NCI-H2107 (cell line): ENCODE data around the gene TPPP3.

Experiments
- DNase-seq: peaks from one replicate; lab custom pipeline; 2025; lab: John Stamatoyannopoulos, UW

TPPP3 gene

DNA sequence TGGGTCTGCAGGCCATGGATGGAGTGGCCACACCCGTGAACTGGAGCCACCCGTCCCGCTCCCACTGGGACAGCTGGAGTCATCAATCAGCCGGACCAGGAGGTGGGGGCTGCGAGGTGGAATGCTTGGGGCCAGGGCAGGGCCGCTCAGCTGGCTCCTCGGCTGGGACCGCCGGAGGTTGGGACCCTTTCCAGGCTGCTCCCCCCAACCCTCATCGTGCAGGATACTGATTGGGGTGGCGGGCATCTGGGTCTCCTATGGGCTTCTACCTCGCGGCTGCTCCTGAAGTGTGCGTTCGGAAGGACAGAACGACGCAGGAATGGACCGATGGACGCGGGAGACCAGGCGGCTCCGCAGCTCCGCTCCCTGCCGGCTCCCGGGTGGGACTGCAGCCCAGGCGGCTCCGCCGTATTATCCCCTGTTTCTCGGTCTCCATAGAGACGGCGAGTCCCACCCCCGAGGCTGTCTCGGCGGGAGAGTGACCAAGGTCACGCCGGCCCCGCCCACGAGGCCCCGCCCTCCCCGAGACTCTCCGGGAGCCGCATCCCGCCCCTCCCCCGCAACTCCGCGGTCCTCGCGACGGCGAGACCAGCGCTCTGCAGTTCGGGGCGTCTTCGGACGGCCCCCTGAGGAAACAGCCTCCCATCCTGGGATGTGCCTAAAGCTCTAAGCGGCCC, at the start of gene TPPP3:
Gene TPPP3, minus strand, starts transcription at position 388 of the 677 bp plus-strand sequence. CDS start 2,387 bp downstream, outside the sequence.
- no peak for DNase-seq

DNA sequence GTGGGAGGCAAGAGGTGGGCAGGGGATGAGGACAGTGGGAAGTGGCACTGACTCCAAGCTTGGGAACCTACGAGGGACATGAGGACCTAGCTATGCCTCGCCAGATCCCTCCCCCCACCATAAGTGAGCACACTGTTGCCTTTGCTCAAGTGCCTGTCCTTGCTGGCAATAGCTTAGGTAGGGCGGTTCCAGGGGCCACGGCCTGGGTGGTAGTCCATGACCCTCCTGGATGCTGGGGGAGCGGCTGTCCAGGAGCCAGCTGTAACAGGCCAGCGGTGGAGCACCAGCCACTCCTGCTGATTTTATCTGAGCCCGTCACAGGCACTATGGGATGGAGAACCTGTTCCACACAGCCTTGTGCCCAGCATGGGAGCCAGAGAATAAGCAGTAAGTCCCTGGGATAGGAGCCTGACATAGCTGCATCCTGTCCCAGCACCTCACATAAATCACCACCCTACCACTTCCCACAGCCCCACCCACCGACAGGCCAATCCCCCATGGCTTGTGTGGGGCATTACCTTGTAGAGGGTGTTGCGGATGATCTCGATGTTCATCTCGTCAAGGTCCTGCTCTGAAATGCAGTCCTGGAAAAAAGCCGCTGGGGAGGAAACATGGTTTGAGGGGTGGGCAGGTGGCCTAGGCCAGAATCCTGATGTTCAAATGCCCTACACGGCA, 49.4 kb upstream of the TPPP3 start:
- DNase-seq, result no peak

DNA sequence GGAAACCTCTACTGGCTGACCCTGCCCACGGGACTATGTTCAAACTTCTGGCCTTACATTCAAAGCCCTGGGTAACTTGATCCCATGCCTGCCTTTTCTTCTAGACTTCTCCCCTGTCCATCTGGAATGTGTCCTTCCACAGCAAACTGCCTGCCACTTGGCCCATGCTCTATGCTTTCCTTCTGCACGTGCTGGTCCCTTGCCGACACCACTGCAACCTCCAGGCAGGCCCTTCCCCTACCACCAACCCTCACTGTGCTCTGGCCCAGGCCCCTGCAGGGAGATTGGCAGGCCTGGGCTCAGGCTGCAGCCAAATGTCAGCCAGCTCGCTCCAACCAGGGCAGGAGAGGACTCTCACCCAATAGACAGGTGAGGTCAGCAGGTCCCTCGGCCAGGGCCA, 48.6 kb upstream of the TPPP3 start:
- DNase-seq, result no peak

DNA sequence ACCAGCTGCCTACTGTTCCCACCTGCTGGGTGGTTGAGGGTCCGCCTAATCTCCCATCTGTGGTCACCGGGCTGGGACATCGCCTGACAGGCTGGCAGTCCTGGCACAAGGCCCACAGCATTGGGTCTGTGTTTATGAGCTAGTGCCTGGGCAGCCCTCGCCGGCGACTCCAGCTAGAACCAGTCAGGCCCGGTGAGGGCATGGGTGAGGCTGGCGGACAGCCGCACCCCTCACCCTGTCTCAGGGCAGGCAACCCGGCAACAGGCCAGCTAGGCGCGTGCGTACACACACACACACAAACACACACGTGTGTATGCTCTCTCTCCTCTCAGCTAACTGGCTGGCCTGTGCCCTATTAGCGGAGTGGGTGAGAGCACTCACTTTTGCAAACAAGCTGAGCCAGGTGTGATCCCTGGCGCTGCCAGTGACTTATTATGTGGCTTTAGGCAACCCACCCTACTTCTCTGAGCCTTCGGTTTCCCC, 48.0 kb upstream of the TPPP3 start:
- DNase-seq, result peak; percentile 86

DNA sequence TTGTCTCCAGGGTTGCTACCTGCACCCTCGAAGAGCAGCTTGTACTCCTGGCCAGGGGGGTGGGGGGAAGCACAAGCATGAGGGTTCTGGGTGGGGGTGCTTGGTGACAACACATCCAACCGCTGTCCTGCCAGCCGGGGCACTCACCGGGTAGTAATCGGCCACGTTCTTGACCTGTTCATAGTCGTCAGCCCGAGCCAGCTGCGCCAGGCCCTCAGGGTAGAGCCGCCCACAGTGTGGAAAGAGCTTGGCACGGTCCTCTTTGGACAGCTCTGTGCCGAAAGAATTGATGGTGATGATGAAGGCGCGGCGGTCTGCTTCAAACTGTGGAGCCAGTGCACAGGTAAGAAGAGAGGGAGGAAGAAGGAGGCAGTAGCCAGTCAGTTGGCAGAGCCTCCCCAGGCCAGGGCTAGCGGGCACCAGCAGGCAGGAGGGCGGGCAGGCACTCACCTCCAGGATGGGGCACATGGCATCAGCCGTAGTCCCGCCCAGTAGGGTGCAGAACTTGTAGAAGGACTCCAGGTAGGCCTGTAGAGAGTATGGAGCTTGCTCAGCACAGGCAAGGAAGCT, 45.6 kb upstream of the TPPP3 start:
- DNase-seq, result no peak

DNA sequence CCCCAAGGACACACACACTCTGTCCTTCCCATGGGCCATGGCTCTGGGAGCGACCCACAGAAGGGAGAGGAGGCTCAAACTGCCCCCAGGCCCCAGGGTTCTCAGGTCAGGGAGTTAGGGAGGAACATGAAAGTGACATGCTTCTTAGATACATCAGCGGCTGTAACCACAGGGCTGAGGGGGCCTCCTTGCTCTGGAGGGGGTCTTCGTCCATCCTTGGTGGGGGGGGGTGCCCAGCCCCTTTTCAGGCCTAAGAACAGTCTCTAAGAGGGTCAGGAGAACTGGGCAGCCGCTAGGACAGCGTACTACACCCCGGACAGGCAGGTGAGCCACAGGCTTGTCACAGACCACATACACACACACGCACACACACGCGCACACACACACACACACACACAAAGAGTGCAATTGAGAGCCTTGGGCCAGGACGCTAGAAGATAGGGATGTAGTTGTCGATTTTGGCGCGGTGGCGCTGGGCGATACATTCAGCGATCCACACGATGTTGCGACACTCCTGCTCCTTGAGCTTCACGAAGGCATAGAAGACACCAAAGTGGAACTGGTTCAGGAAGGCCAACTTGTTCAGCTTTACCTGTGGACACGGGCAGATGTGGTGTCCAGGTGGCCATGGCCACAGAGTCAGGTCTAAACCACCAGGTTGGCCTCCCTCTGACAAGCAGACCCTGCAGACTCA, 44.9 kb upstream of the TPPP3 start:
- DNase-seq, result no peak

DNA sequence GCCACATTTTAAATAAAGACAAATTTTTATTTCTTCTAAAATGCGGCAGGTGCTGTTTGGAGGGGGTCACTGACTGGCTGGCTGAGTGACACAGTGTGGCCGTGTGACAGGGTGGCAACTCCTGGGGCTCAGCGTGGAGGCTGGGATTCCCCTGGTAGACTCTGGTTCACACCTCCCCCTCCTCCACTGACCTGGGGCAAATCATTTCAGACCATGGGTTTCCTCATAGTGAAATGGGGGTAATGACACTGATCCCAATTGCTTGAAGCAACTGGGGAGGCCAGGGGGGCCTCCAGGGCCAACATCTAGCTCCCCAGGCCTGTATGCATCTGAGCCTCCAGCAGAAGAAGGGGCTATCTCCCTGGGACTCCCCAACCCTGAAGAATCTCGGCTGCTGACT, 44.2 kb upstream of the TPPP3 start:
- no peak for DNase-seq

DNA sequence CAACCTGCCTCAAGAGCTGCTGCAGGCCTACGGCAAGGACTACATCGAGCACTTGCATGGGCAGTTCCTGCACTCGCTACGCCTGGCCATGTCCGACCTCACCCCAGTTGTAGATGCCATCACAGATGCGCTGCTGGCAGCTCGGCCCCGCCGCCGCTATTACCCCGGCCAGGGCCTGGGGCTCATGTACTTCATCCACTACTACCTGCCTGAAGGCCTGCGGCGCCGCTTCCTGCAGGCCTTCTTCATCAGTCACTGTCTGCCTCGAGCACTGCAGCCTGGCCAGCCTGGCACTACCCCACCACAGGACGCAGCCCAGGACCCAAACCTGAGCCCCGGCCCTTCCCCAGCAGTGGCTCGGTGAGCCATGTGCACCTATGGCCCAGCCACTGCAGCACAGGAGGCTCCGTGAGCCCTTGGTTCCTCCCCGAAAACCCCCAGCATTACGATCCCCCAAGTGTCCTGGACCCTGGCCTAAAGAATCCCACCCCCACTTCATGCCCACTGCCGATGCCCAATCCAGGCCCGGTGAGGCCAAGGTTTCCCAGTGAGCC, 43.4 kb upstream of the TPPP3 start:
- no peak for DNase-seq

DNA sequence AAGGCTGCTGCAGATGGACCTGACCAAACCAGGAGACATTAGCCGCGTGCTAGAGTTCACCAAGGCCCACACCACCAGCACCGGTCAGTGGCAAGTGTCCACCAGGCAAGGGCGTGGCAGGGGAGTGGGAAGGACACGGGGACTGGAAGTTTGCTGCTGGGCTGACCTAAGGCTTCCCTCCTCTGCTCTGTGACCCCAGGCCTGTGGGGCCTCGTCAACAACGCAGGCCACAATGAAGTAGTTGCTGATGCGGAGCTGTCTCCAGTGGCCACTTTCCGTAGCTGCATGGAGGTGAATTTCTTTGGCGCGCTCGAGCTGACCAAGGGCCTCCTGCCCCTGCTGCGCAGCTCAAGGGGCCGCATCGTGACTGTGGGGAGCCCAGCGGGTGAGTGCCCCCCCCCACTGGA, 42.5 kb upstream of the TPPP3 start:
- no peak for DNase-seq

DNA sequence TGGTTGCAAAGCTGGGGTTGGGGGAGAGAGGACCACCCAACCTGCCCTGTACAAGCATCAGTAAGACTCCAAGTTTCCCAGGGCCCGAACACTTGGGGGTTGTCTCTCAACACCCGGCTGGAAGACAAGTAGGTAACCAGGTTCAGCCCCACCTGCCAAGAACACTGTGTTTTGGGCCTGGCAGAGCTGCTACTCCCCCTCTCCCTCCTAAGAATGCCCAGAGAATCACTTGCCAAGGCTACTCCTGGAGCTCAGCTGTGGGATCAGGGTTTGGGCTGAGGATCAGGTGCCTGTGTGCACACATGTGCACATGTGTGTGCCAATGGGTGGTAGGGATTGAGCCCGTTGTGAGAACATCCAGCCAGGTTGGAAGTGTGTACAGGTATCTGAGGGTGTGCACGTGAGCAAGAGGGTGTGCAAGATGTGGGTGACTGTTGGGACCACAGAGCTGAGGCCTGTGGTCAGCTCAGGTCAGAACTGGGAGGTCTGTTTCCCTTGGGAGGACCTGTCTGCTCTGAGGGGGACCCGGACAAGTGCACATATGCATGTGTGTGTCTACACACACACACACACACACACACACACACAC, 39.9 kb upstream of the TPPP3 start:
- no peak for DNase-seq

DNA sequence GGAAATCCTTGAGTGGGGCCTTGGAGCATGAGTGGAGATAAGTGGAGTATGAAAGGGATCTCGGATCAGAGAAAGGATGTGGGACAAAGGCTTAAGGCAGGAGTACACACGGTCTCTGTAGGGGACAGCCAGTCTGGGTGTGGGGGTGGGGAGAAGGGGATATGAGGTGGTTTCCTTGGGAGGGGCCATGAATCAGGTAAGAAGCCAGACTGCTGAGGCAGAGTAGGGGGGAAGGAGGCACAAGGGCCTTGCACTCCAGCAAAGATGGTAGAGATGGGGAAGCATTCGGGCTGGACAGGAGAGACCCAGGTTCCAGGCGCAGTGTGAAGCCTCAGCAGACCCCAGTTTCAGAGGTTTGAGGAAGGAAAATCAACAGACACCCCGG, 39.2 kb upstream of the TPPP3 start:
- DNase-seq, result no peak

DNA sequence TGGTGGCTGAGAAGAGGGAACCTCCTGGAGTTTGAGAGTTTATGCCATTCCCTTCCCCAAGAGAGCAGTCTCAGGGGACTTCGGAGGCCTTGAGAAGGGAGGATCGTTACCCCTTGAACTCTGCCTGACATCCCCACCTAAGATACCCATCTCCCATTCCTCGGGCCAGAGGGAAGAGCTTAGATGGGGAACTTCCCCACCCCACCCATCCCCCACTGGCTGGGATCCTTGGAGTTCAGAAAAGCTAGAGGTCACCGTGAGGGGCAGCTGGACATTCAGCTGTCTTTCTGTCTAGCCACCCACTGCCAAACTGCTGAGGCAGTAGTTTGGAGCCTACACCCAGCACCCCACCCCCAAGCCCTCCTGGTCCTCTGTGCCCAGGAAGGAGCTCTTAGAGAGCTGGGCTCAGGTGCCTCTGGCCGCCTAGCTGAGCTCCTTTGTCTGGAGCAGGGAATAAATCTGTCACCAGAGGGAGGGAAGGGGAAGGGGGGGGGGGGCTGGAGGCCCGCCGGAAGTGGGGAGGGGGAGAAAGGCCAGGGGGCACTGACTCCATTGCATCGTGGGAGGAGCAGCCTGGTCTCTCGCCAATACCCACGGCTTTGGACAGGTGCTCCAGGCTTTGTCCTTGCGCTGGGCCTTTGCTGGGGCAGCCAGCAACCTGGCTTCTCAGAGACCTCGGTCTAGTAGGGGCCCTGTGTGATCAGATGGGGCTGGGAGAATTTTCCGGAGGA, 38.6 kb upstream of the TPPP3 start:
- DNase-seq, result no peak

DNA sequence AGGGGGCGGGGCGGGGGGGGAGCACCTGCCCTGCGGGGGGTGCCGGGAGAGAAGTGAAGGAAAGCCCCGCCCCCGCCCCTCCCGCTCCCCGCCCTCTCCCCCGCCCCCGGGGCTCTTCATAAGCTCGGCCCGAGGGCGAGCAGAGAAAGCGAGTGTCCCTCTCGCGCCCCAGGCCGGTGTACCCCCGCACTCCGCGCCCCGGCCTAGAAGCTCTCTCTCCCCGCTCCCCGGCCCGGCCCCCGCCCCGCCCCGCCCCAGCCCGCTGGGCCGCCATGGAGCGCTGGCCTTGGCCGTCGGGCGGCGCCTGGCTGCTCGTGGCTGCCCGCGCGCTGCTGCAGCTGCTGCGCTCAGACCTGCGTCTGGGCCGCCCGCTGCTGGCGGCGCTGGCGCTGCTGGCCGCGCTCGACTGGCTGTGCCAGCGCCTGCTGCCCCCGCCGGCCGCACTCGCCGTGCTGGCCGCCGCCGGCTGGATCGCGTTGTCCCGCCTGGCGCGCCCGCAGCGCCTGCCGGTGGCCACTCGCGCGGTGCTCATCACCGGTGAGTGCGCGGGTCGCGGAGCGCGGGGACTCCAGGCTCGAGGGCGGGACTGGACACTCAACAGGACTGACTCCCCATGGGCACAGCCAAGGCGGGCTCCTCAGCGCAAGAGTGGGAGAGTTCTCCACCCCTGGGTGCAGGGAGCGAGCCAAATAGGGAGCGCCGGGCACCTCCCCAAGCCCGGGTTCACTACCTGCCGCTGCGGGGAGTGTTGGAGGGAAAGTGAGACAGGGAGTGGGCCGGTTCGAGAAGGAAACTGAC, 37.9 kb upstream of the TPPP3 start, which contains the start of gene HSD11B2:
Gene HSD11B2, plus strand, starts transcription at position 145 of the 798 bp plus-strand sequence. Its CDS starts 128 bp downstream, at position 273.
- DNase-seq, result no peak

DNA sequence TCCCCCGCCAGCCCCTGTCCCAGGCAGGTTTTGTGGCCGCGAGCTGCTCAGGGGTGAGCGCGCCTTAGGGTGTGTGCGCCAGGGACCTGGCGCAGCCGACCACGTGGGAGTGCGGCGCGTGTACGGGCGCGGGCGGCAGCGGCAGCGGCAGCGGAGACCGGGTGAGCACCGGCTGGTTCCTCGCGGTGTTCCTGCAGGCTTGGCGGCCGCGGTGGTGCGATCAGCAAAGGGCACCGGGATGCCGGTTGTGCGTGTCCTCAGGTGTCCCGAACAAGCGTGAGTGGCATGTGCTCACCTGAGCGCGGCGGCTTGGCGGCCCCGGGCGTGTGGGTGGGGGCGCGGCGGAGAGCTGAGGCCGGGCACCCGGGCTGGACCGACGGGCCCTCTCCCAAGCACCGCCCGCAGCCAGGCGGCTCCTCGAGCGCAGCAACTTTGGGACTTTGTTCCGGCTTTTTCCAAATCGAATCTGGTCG, 37.2 kb upstream of the TPPP3 start:
- DNase-seq, result no peak

DNA sequence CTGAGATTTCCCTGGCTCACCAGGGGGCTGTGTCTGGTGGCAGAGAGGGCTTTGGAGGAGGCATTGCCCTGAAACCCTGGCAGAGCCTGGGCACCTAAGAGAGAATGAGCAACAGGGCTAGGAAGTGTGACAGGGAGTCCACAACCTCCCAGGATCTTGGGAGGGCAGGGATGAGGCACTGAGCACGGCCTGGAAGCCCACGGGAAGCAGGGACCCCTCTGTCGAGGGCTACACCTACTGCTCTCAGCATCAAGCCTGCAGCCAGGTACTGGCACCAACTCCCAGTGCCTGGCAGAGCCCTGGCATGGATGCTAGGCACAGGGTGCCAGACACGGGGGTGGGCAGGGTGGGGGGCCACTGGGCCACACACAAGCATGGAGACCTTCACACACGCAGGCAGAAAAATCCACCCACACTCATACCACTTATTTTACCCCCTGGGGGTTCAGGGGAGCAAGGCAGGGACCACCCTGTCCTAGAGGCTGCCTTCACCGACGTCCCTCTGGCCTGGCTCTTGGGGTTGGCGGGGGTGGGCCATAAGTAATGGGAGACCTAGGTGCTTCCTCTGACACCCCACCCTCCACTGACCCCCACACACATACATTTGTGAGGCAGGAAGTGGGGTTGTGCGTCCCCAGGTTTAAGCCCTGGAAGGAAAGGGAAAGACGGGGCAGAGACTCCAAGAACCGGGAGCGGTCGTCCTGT, 36.7 kb upstream of the TPPP3 start:
- DNase-seq, result no peak

DNA sequence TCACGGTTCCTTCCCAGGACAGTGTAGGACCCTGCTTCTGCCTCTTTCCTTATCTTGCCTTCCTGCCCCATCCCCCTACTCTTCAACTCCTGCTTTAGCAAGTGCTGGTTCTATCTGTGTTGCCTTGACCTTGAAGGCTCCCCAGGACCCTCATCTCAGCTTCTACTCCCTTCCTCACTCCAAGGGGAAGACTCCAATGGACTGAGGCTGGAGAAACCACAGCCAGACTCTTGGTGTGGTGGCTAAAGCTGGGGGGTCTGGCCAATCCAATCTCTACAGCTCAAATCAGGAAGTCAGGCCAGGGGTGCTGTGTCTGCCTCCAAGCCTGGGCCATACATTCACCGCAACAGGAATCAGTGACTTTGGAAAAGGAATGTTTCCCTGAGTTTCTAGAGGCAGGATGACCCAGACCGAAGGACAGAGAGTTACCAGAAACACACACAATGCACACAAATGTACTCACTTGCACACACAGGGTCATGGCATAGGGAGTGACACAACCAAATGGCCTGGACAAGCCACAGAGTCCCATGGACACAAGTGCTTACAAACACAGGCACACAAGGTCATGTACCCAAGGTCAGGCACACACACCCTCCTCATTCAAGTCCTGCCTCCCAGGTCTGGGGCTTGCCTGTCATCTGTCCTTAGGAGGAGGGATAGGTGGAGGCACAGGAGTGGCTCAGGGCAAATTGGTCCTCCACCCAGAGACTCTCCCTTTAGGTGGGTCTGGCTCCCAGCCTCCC, 35.9 kb upstream of the TPPP3 start:
- no peak for DNase-seq

DNA sequence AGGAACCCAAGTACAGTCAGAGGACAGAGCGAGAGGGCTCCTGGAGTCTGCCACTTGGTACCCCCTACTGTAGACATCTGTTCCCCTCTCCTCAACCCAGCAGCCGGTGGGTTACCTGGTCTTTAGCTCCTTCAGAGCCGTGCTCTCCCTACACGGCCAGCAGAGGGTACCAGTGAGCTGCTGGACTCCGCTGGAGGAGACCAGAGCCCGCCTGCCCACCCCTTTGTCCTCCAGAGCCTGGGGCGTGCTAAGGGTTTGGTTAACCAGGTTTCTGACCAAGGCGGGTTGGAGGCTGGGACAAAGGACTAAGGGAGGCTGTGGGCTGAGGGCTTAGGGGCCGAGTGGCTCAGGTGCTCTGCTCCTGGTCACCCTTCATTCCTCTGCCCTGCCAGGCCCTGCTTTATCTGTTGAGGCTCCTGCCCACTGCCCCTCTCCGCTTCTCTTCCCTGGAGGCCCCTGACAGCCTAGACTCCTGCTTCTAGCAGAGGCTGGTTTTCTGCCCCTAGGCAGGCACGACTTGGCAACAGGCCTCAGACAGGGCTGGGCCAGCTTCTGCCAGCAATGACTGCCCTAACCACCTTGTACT, 34.9 kb upstream of the TPPP3 start:
- peak; percentile 49 for DNase-seq

DNA sequence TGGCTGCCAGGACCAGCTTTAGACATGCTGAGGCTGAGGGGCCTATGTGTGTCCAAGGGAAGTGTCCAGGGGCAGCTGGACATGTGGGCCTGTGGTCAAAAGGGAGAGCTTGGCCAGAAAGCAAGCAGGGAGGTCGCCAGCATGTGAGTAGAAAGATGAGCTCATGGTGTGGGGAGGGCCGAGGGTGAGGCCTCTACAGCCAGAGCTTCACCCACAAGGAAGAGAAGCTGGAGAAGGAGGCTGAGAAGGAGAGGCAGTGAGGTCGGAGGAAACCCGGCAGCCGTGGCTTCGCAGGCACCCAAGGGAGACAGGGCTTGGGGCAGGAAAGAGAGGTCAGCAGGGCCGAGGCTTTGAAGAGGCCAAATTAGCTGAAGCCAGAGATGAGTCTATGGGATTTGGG, 33.7 kb upstream of the TPPP3 start:
- no peak for DNase-seq

DNA sequence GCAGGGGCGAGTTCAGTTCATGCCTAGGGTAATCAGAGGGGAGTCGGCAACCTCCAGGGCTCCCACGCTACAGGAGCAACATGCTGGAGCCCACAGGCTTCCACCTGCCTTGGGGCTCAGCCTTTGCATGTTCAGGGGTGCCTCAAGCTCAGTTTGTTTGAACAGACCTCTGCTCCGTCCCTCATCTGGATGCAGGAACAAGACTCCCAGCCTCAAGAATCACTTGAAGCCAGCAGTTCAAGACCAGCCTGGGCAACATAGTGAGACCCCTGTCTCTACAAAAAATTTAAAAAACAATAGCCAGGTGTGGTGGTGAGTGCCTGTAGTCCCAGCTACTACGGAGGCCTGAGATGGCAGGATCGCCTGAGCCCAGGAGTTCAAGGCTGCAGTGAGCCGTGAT, 32.7 kb upstream of the TPPP3 start:
- DNase-seq, result no peak
